ENCODE measurements around the gene MON1A. TPM values are rescaled to one million over a fixed set of nuclear protein-coding genes. Genes with fewer than 3 reads are reported as not detected.

The MON1A gene
- total RNA-seq, 1 experiment from 2014 or later = 15.9 TPM

GRCh38 chr3:49867400-49867799 lies 62.2 kb downstream of the MON1A start:
- Histone ChIP-seq H3K36me3 (replicated peaks; ENCODE audit: control insufficient read depth, insufficient read depth, low read length) (no peaks in the 10 kb centered on the region), H3K27me3 (ENCODE audit: control insufficient read depth, insufficient read depth, low read length) (peaks cover 7% of the 10 kb centered on the region), H3K4me3 (ENCODE audit: insufficient read depth, low read depth, low read length) (no peak overlapping the region)
- no peak for DNase-seq

GRCh38 chr3:49865198-49865784 lies 64.3 kb downstream of the MON1A start:
- Histone ChIP-seq H3K27me3 (ENCODE audit: control insufficient read depth, insufficient read depth, low read length) (peaks cover 2% of the 10 kb centered on the region), H3K36me3 (replicated peaks; ENCODE audit: control insufficient read depth, insufficient read depth, low read length) (peaks cover 4% of the 10 kb centered on the region), H3K4me3 (ENCODE audit: insufficient read depth, low read depth, low read length) (no peak overlapping the region)
- DNase-seq = no peak

GRCh38 chr3:49864505-49864904 lies 65.1 kb downstream of the MON1A start:
- DNase-seq = no peak
- Histone ChIP-seq H3K4me3 (ENCODE audit: insufficient read depth, low read depth, low read length) (no peak overlapping the region), H3K36me3 (replicated peaks; ENCODE audit: control insufficient read depth, insufficient read depth, low read length) (peaks cover 7% of the 10 kb centered on the region), H3K27me3 (ENCODE audit: control insufficient read depth, insufficient read depth, low read length) (0 out of 2 replicates have a peak, but pooled peaks cover 2% of the 10 kb centered on the region)

DNA sequence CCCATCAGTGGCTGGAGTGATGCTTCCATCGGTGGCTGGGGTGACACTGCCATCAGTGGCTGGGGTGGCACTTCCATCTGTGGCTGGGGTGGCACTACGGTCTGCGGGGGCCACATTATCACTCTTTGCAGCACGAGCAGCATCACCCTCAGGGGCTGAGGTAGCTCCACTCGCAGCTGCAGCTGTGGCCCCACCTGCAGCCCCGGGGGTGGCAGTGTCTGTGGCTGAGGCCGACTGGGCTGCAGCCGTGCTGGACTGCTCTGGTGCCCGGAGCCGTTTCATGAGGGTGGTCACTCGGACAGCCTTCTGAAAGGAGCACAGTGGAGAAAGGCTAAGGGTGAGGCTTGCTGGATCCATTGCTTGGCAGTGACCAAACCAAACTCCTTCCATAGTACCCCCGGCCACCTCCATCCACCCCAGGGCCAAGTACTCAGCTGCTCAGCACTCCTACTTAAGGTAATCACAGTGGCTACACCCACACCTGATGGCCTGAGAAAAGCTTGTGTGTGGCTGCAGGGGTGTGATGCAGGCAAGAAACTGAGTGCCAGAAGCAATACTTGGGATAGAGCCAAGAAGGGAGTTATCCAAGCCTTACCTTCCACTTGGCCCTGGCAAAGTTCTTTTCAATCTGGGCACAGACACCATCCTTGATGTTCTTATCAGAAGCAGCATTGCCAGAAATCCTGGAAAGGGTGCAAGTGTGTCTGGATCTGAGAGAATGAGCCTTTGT lies 69.9 kb downstream of the MON1A start:
- peaks cover 7% of the 10 kb centered on the region for H3K36me3 ChIP-seq (replicated peaks; ENCODE audit: control insufficient read depth, insufficient read depth, low read length)
- no peaks in the 10 kb centered on the region for H3K27me3 ChIP-seq (ENCODE audit: control insufficient read depth, insufficient read depth, low read length)
- H3K4me3 ChIP-seq (ENCODE audit: insufficient read depth, low read depth, low read length) = no peak overlapping the region
- DNase-seq = peak; percentile 23

Other genes with a start within 250 kb of the MON1A start
- 10.8 and 11.0 TPM in 2 replicates for gene MST1, start 240.3 kb downstream of the MON1A start, total RNA-seq (2014; rRNA removed; shearing (Covaris generic))
- gene RNF123, start 240.3 kb downstream of the MON1A start, total RNA-seq (2014; rRNA removed; shearing (Covaris generic)) = 22.1 and 31.2 TPM in 2 replicates
- gene AMIGO3, start 210.1 kb downstream of the MON1A start, total RNA-seq (2014; rRNA removed; shearing (Covaris generic)) = 5.7 and 5.8 TPM in 2 replicates
- gene GMPPB, start 205.9 kb downstream of the MON1A start, total RNA-seq (2014; rRNA removed; shearing (Covaris generic)) = 24.6 and 43.5 TPM in 2 replicates
- 34.7 and 38.2 TPM in 2 replicates for gene IP6K1, start 143.3 kb downstream of the MON1A start, total RNA-seq (2014; rRNA removed; shearing (Covaris generic))
- not detected in 2 replicates for gene CDHR4, start 129.9 kb downstream of the MON1A start, total RNA-seq (2014; rRNA removed; shearing (Covaris generic))
- 2.3 and 6.5 TPM in 2 replicates for gene INKA1, start 126.5 kb downstream of the MON1A start, total RNA-seq (2014; rRNA removed; shearing (Covaris generic))
- 0.07 and 0.55 TPM in 2 replicates for gene UBA7, start 115.9 kb downstream of the MON1A start, total RNA-seq (2014; rRNA removed; shearing (Covaris generic))
- gene TRAIP, start 73.2 kb downstream of the MON1A start, total RNA-seq (2014; rRNA removed; shearing (Covaris generic)) = 16.1 and 24.9 TPM in 2 replicates
- gene CAMKV, start 59.9 kb downstream of the MON1A start, total RNA-seq (2014; rRNA removed; shearing (Covaris generic)) = 38.6 and 46.8 TPM in 2 replicates
- gene MST1R, start 25.9 kb downstream of the MON1A start, total RNA-seq (2014; rRNA removed; shearing (Covaris generic)) = 0.76 and 2.0 TPM in 2 replicates
- 41.6 and 72.7 TPM in 2 replicates for gene RBM6, start 10.3 kb upstream of the MON1A start, total RNA-seq (2014; rRNA removed; shearing (Covaris generic))
- gene RBM5, start 159.1 kb upstream of the MON1A start, total RNA-seq (2014; rRNA removed; shearing (Covaris generic)) = 69.1 and 104 TPM in 2 replicates
- 40.5 and 44.5 TPM in 2 replicates for gene SEMA3F, start 225.5 kb upstream of the MON1A start, total RNA-seq (2014; rRNA removed; shearing (Covaris generic))

All from H7 (cell line).